Fibroblast of skin of left biceps (primary cell): ENCODE results near the gene PIEZO2.

Source experiments
- DNase-seq, 2 experiments: peaks; one replicate each; pipeline ENCODE4 v3.0.0-alpha.2; 2013; ENCODE audit warnings: low read depth in 2 of 2

Gene PIEZO2

DNA sequence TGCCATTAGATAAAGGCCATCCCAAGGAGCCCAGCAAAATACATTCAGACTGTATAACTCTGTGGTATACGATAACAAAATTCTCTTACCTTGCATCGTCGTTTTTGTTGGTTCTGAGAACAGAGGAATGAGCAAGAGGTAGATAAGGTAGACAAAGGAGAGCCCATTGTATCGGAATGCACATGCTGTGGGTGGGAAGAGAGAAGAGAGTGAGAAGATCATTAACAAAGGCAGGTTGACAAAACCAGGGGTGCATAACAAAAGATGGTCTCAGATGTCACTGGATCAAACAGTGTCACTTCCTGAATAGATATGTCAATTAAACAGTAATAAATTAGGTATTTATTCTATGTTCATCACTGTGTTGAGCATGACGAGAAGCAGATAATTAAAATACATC is 83.3 kb downstream of the PIEZO2 start:
- DNase-seq = no peak

DNA sequence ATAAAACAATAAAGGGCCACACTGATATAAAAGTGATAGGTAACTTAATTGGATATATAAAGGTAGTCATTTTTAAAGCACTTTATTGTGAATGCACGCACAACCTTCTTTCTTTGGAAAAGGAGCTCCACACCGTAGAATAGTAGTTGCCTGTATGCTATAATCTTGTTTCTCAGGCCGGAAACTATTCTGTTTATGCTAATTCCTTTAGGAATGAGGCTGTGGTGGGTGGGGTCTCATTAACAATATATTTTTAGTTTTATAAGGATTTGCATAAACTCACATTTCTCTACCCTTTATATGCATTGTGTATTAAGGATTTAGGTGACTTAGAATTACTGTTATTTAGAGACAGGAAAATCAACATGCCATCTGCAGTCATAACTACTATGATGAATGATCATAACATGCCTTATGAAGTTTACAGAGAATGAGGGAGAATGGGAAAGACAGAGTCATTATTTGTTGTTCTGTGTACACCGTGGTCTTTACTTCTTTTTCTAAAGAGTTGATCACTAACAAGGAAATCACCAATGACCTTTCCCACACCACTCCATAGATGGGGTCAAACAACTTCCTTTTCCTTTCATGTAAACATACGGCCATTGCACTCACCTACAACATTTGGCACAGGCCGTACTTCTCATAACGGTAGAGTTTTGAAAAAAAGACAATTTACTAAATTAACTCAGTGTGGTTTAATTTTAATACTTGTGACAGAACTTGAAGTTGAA is 84.5 kb downstream of the PIEZO2 start:
- no peak for DNase-seq

DNA sequence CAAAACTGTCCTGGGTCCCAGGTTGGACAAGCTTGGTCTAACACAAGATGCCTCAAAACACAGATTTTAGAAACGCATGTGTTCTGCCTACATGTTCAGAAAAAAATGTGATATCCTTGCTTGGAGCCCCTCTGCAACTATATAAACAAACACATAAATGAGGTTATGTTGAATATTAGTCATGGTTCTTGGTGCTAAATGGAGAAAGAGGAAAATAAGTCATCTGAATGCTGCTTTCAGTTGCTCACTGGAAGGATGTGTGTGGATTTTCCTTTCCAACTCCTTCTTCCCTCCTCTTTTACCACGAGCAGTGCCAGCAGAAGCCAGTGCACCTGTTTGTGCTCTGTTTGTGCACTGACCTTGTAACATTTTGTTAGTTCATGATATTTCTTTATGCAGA is 85.3 kb downstream of the PIEZO2 start:
- DNase-seq = no peak

DNA sequence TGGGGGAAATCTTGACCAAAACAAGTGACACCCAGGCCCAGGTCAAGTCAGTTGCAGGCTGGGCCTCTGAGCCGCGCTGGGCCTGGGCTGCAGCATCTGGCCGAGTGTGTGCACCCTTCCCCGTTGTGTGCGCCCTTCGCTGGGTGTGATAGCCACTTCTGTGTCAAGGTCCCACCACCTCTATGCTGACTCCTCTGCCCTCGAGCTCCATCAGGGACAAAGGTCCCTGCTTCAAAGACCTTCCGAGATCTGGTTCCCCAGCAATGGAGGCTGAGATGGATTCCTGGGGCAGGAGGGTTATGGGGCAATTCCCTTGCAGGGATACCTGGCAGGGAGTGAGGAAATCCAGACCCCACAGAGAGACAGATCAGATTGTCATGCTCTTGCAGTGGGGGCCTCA is 93.6 kb downstream of the PIEZO2 start:
- no peak for DNase-seq

DNA sequence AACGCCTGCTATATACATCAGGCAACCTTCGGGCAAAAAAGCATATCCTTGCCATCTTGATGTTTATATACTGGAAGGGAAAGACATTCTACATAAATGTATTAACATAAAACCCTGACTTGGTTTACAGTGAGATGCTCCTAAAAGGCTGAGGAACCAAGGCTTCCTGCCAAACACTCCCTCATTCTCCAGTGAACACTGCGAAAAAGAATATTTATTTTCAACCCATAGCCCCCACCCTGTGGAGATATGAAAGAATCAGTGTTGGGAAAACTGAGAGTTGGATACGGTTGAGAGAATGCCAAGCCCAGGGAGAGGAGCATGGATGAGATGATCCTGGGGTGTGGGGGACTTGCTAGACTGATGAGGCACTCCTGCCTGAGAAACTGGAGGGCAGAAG is 94.9 kb downstream of the PIEZO2 start:
- no peak for DNase-seq

DNA sequence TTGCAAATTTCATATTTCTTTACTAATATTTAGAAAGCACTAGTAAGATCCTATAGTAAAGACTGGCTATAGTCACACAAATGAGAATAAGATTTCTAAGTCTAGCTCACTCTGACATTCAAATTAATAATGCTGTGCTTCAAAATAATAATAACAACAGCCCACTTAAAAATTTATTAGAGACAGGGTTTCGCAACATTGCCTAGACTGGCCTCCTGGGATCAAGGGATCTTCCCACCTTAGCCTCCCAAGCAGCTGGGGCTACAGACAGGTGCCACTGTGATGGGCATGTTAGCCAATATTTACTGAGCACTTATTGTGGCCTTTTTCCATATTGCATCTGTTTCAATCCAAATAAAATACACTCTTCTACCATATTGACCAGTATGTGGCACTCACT is 96.1 kb downstream of the PIEZO2 start:
- DNase-seq = no peak

DNA sequence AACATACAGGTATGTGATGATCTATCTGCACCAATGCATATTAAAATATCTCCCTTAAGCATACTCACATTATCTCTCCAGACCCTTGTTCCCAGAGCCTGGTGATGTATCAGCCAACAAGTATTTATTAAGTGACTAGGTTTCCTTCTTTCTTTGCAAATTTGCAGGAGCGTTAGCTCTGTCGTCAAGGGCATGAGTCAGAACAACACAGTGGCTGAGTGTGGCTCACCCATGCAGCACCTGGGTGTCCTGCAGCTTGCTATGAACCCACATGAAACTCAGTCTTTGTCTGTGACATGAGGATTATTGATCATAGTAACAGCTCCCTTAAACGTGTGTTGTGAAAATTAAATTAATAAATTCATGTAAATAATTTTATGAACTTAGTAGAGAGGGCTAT is 96.6 kb downstream of the PIEZO2 start:
- no peak for DNase-seq

DNA sequence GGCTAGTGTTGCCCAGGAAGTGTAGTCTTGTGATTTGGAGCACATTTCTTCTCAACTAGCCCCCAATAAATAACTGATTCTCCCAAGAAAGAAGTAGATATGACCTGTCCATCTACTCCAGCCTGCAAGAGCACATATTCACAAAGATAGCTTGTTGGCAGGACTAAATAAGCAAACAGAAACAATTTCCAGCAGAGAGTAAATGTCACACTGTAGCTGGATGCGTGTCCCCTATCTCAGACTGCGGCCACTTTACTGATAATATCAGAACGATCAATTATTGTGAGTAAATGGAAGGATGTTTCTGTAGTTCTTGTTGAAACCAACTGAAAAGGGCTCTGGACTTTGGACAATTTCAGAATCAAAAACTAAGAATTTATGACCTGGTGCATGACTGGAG is 97.9 kb downstream of the PIEZO2 start:
- DNase-seq = no peak

DNA sequence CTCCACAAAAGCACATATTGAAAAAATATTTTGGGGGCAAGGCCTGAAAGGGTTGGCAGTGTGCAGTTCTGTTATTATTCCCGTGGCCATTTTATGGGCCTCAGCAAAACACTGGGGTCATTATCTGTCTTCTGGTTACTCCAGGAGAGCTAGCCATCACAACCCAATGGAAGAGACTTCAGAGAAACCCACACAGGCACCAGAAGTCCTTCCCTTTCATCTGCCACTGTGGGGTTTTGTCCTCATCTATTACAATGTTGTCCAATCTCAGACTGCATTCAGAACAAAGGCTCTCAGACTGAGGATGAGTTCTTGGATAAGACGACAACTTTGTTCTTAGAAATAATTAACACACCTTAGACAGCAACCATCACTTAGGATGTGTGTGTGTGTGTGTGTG is 98.4 kb downstream of the PIEZO2 start:
- no peak for DNase-seq

DNA sequence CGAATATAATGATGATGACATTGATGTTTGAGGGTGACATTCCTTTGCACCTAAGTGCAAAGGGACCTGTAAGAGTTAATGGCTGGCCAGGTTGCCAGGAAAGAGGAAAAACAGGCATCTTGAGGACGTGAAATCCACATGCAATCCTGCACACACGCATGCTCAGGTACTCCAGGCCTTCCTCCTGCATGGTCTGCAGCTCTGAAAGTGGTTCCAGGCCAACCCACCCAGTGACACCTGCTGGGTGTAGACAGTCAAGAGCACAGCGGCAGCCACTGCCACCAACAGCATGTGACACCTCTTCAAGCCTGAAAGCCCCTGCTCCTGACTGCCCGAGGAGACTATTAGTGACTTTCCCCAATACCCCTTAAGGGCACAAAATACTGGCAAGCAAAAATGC is 101.6 kb downstream of the PIEZO2 start:
- DNase-seq = no peak

DNA sequence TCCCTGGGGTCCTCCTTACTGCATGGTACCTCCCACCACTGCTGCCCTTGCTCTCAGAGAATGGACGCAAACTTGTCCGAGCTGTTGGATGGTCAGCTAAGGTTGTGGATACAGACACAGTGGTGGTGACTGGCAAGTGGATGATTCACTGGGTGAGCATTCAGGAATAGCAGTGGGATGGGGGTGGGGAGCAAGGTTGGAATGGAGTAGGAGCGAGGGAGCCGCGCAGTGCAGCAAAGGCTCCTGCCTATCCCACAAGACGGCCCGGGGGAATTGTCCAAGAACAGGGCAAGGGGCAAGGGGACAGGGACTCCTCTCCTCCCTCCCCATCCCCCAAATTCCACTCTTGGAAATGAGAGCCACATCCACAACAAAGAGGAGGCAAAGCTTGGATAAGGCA is 102.2 kb downstream of the PIEZO2 start:
- DNase-seq = no peak

DNA sequence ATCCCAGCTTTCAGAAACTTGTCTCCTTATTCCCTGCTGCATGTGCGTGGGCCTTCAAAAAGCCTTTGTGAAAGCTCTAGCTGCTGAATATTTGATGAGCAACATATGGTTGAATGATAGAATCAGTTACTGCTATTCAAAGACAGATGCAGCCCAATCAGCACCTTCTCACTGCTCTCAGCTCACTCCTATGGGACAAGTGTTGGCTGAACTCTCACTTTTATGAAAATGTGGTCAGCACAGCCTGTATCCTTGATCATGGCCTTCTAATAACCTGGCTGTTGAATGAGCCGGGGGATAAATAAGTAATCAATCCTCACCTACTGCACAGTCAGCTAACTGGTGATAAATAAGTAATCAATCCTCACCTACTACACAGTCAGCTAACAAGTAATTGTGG is 103.2 kb downstream of the PIEZO2 start:
- DNase-seq = no peak

DNA sequence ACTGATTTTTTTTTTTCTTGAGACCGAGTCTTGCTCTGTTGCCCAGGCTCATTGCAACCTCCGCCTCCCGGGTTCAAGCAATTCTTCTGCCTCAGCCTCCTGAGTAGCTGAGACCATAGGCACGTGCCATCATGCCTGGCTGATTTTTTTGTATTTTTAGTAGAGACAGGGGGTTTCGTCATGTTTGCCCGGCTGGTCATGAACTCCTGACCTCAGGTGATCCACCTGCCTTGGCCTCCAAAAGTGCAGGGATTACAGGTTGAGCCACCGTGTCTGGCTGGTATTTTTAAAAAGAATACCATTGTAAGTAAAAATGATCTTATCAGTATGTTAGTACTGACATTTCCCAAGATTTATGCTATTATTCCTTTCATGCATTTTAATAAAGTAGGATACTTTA is 105.7 kb downstream of the PIEZO2 start:
- no peak for DNase-seq

DNA sequence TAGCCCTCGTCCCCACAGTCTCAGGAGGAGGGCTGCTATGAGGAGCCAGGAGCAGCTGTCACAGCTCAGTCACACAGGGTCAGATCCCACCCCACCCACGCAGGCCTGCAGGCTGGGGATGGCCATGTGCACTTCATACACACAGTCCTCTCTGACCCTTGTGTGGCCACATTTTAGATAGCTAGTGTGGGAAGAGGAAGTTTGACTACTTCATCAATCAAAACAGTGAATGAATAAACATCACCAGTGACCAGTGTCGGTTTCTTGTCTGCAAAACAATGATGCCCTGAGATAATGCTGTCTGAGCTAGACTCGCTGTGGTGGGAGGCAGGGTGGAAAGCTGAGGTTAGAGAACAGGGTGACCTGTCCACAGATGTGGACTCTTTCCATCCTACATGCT is 107.1 kb downstream of the PIEZO2 start:
- no peak for DNase-seq

DNA sequence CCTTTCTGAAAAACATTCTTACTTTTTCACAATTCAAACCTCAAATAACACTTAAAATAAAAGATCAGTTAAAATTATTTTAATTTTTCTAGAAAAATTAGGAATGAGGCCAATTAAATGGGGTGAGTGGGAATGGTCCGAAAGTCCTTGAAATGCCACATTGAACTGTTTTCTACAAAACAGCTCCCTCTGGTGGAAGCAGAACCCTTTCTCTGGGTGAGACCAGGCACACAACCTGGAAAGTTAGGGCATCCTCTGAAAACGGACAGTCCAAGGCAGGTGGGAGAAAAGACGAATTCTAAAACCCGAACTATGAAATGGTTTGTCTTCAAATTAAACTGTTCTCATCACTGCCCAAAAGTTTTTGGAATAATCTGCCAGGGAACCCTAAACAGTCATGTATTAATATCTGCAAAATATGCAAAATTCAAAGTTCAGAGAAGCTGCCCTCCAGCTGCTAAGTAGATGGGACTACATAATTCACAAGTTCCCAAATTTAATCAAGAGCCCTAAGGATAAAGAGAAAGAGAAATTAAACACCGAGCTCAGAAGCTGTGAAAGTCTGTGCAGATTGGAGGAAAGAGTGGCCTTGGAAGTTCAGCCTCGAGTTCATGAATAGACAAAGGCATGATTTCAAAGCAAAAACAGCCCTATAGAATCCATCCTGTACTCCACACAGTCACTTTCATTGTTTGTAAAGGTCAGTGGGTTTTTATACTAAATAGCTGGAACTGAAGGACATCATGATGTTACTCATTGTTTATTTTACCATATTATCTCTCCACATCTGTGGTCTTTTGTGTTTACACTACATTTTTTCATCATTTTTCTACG is 108.3 kb downstream of the PIEZO2 start:
- DNase-seq = peak in 1 of 2 experiments; percentile 18

DNA sequence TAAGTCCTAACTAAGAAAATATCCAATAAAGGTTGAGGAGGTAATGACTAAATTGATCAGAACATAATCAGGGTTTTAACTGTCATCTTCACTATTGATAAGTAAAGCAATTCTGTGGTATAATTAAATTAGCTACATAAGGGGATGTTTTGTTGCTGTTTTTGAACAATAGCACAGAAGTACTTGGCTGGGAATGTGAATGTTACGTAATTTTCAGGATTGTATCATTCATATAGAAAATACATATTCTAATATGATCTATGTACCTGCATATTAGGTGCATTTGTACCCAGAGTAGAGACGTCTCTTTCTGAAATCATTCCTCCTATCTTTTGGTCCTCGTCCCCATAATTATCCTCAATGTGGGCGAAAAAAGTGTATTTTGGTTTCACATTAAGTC is 109.0 kb downstream of the PIEZO2 start:
- DNase-seq = no peak

DNA sequence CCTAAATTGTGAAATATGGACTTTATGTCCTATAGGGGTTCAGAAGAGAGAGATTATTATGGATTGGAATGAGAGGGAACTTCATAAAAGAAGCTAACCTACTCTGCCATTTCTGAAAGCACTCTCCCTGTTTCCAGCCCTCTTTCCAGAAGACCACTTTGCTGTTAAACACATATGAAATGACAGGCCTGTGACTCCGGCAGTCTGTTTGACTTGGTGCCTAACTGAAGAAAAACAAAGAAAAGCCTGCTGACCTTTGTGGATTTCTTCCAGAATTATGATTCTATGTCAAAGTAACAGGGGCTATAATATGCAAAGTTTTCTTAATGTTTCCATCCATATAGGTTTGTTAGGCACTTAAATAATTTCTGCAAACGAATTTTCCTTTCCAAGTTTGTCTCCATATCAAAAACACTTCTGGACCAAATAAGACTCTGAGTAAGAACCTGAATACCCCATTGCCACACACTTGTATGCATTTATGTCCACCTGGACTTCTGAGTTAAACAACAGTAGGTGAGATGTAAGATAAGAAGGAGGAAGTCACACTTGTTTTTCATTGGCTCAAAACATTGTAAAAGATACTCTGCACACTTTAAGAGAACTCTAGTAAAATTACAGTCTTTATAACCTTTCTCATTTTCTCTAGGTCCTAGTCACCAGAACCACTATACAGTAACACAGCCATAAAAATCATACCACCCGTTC is 111.7 kb downstream of the PIEZO2 start:
- no peak for DNase-seq

DNA sequence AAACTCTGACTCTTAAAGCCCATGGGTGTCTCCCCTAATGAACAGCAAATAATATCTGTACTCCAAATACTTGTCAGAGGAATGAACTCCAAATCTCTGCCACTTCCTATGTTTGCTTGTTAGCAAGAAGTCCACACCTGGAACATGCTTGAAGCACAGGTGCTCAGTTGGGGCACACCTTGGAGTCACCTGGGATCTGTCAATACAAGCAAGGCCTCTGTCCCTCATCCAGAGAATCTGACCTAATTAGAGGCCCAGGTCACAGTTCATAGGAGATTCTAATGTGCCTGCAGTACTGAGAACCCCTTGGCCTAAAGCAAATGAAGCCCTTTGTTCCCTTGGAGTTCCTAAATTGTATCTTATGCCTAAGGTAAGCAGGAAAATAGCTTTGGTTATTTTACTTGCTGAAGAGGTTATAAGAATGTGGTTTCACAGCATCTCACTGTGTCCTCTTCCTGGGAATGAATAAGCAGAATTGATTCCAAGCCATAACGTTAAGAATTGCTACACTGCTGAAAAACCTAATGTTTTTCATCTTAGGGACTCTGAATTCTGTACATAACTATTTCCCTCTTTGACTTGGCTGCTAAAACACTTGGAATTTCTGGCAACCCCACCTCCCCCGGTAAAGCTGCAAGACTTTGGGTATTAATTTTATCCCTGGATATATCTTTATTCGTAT is 113.4 kb downstream of the PIEZO2 start:
- peak in 1 of 2 experiments; percentile 5 for DNase-seq

DNA sequence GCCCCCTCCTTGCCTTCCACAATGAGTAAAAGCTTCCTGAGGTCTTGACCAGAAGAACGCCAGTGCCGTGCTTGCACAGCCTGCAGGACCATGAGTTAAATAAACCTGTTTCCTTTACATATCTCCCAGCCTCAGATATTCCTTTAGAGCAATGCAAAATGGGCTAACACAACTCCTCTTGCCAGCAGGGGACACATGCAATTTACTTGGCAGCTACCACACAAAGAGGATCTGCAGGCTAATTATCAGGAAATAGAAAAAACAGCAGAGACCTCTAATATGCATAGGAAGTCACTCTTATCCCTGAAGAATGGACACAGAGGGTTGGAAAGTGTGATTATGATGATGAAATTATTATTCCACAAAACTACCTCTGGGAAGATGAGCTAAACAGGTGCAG is 114.0 kb downstream of the PIEZO2 start:
- DNase-seq = no peak

DNA sequence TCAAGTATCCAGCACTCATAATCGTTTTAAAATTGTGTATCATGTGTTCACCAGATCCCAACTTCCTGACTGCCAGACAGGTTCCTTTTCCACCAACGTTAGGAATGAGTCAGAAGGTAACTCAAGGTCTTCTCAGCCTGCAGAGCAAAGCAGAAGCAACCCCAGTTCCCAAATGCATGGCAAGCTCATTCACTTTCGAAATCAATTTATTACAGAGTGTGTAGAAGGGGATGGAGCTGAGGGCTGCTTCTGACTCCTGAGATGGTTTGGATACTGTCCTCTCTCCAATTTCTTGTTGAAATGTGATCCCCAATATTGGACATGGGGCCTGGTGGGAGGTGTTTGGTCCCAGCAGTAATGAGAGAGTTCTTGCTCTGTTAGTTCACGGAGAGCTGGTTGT is 114.5 kb downstream of the PIEZO2 start:
- DNase-seq = peak in 1 of 2 experiments; percentile 3

DNA sequence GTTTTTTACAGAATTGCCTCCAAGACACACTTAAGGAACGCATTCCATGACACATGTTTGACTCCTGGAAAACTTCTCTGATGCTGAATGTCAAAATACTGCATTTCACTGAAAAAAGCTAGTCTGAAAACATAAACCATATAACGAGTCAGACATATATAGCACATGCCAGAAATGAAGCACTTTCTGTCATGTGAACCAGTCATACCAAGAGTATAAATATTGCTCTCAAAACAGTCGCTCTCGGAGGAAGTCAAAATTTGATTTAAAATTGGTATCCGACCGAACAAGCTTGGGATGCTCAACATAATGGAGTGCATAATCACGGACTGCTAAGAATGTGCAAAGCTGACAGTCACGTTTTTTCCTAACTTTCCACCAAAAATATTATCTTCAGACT is 115.9 kb downstream of the PIEZO2 start:
- no peak for DNase-seq

DNA sequence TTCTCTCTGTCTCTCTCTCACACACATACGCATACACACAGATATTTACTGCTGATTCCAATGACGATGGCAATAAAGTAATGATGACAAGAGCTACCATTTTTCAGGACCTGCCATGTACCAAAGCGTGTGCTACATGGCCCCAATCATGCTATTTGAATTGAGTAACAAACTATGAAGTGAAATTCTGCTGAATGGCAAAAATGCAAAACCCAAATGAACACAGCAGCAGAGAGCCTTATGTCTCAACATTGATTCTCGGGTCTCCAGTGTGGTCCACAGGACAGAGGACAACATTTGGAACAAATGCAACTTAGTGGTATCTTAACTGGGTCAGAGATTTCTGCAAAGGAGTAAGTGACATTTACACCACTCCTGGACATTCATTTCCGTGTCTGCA is 117.4 kb downstream of the PIEZO2 start:
- DNase-seq = no peak
